IMR-90 (cell line): Measurements from ENCODE around the gene FNDC3B. TPM values are rescaled to one million over a fixed set of nuclear protein-coding genes. Genes with fewer than 3 reads are reported as not detected.

Experiments
- ATAC-seq: fragments of 200-7000 bp; cut with Tn5 transposase; 2 replicates; pipeline ENCODE4 v1.9.1; 2020; ENCODE audit warnings: low read depth, mild to moderate bottlenecking, moderate library complexity
- BruUV-seq: library from RNA; stranded (reverse); fragments of 400-500 nt; replicated peaks from 2 replicates; lab custom pipeline; 2021; lab: Mats Ljungman, UMichigan
- CTCF ChIA-PET: fragments of 300-600 bp; formaldehyde crosslinking; extraction: SDS; loops from one replicate; lab custom pipeline; 2021; ENCODE audit warnings: antibody characterized with exemption; lab: Yijun Ruan, JAX
- POLR2A ChIA-PET: fragments of 300-600 bp; sonication (Branson Sonifier 250); formaldehyde crosslinking; loops from one replicate; lab custom pipeline; 2022; ENCODE audit warnings: antibody characterized with exemption; ENCODE audit not compliant: unreplicated experiment; lab: Charles Lee
- DNase-seq: peaks from one replicate; pipeline ENCODE4 v3.0.0; 2013
- H2AFZ ChIP-seq: replicated peaks from 2 replicates; pipeline ENCODE3; 2013; ENCODE audit warnings: low read length, mild to moderate bottlenecking; ENCODE audit not compliant: poor library complexity
- H2AK5ac ChIP-seq: 2 replicates; pipeline ENCODE4 v1.6.1; 2013; ENCODE audit warnings: low read depth, low read length, inconsistent platforms
- H2AK9ac ChIP-seq: replicated peaks from 2 replicates; pipeline ENCODE3; 2013; ENCODE audit warnings: mild to moderate bottlenecking, low read depth, low read length, moderate library complexity; ENCODE audit not compliant: poor library complexity
- H2BK120ac ChIP-seq: 2 replicates; pipeline ENCODE4 v1.6.1; 2013; ENCODE audit warnings: low read depth, low read length, inconsistent platforms
- H2BK15ac ChIP-seq: 3 replicates; pipeline ENCODE4 v1.6.1; 2013; ENCODE audit warnings: low read depth, low read length, inconsistent platforms
- H2BK20ac ChIP-seq: 2 replicates; pipeline ENCODE4 v1.6.1; 2013; ENCODE audit warnings: low read depth, mild to moderate bottlenecking, inconsistent platforms, low read length, moderate library complexity
- H2BK5ac ChIP-seq: 2 replicates; pipeline ENCODE4 v1.6.1; 2013; ENCODE audit warnings: mild to moderate bottlenecking, low read depth, low read length, inconsistent platforms; ENCODE audit not compliant: poor library complexity, severe bottlenecking
- H3K14ac ChIP-seq: replicated peaks from 2 replicates; pipeline ENCODE4 v1.6.1; 2013; ENCODE audit warnings: low read depth, low read length, inconsistent platforms
- H3K18ac ChIP-seq: 2 replicates; pipeline ENCODE4 v1.6.1; 2013; ENCODE audit warnings: low read depth, low read length, control low read depth
- H3K23ac ChIP-seq: 2 replicates; pipeline ENCODE4 v1.6.1; 2013; ENCODE audit warnings: low read depth, low read length, inconsistent platforms
- H3K27ac ChIP-seq: 2 replicates; pipeline ENCODE4 v1.5.1; 2013; ENCODE audit warnings: mild to moderate bottlenecking, control low read depth, low read length; ENCODE audit not compliant: insufficient read depth
- H3K27me3 ChIP-seq: 2 replicates; pipeline ENCODE4 v1.6.1; 2013; ENCODE audit warnings: low read length; ENCODE audit not compliant: control insufficient read depth, insufficient read depth
- H3K36me3 ChIP-seq: 2 replicates; pipeline ENCODE4 v1.6.1; 2013; ENCODE audit warnings: low read length, mixed read lengths; ENCODE audit not compliant: control insufficient read depth, insufficient read depth
- H3K4ac ChIP-seq: 2 replicates; pipeline ENCODE4 v1.6.1; 2013; ENCODE audit warnings: low read depth, low read length, inconsistent platforms
- H3K4me1 ChIP-seq: 2 replicates; pipeline ENCODE4 v1.6.1; 2013; ENCODE audit warnings: low read length, mixed read lengths; ENCODE audit not compliant: control insufficient read depth, insufficient read depth
- H3K4me2 ChIP-seq: 2 replicates; pipeline ENCODE4 v1.6.1; 2013; ENCODE audit warnings: low read depth, mild to moderate bottlenecking, control low read depth, low read length, moderate library complexity
- H3K4me3 ChIP-seq: 2 replicates; pipeline ENCODE4 v1.5.1; 2013; ENCODE audit warnings: low read depth, mild to moderate bottlenecking, control low read depth, low read length, moderate library complexity; ENCODE audit not compliant: insufficient read depth
- H3K56ac ChIP-seq: 2 replicates; pipeline ENCODE4 v1.6.1; 2013; ENCODE audit warnings: low read length, inconsistent platforms; ENCODE audit not compliant: insufficient read depth; ENCODE audit errors: extremely low read depth
- H3K79me1 ChIP-seq, 2 experiments: 2 replicates each; pipeline ENCODE4 v1.6.1; 2013; ENCODE audit warnings: low read length in 2 of 2, inconsistent platforms in 1 of 2, low read depth in 1 of 2
- H3K9ac ChIP-seq: 2 replicates; pipeline ENCODE4 v1.6.1; 2013; ENCODE audit warnings: low read depth, low read length, control low read depth
- H3K9me1 ChIP-seq: 2 replicates; pipeline ENCODE4 v1.6.1; 2013; ENCODE audit warnings: low read length, inconsistent platforms; ENCODE audit not compliant: insufficient read depth
- H3K9me3 ChIP-seq: 2 replicates; pipeline ENCODE4 v1.6.1; 2013; ENCODE audit warnings: low read length; ENCODE audit not compliant: control insufficient read depth, insufficient read depth
- H4K20me1 ChIP-seq: 2 replicates; pipeline ENCODE4 v1.6.1; 2013; ENCODE audit warnings: low read length, inconsistent platforms; ENCODE audit not compliant: insufficient read depth
- H4K5ac ChIP-seq: 2 replicates; pipeline ENCODE4 v1.6.1; 2013; ENCODE audit warnings: mild to moderate bottlenecking, low read depth, low read length, control low read depth
- H4K8ac ChIP-seq, 2 experiments: 2 replicates each; pipeline ENCODE4 v1.6.1; 2013; ENCODE audit warnings: low read depth in 2 of 2, low read length in 2 of 2, control low read depth in 1 of 2, inconsistent platforms in 1 of 2
- H4K91ac ChIP-seq: 2 replicates; pipeline ENCODE4 v1.6.1; 2013; ENCODE audit warnings: low read depth, low read length, inconsistent platforms; ENCODE audit not compliant: insufficient read depth
- FOS ChIP-seq: fragments of 150-350 bp; IDR thresholded peaks from 2 replicates; pipeline ENCODE4 v1.6.1; 2016; ENCODE audit warnings: low read depth, low read length
- MAFK ChIP-seq: IDR thresholded peaks from 2 replicates; pipeline ENCODE4 v1.6.1; 2012; ENCODE audit warnings: low read depth, low read length, improper control_type of control experiment
- MAZ ChIP-seq: IDR thresholded peaks from 2 replicates; pipeline ENCODE4 v1.6.1; 2012; ENCODE audit warnings: low read depth, mild to moderate bottlenecking, low read length, improper control_type of control experiment, moderate library complexity, borderline replicate concordance
- RFX5 ChIP-seq: IDR thresholded peaks from 2 replicates; pipeline ENCODE4 v1.8.0; 2012; ENCODE audit warnings: low read depth, mild to moderate bottlenecking, low read length, moderate library complexity
- WGBS, 2 experiments: methylation state at CpG; one replicate each; pipeline versions ENCODE4 v1.1.5 to v1.1.7; 2013; ENCODE audit warnings: missing lambda C conversion rate in 2 of 2; ENCODE audit not compliant: insufficient read length in 1 of 2; ENCODE audit errors: extremely low coverage in 2 of 2; 5-methylcytosine and 5-hydroxymethylcytosine counted together
- dilution Hi-C: fragments of 300-500 bp; cut with HindIII; formaldehyde crosslinking; loops from one replicate; pipeline ENCODE4 v1.14.3; 2018; ENCODE audit warnings: low sequenced_read_pairs; ENCODE audit not compliant: unreplicated experiment
- in situ Hi-C: fragments of 300-500 bp; cut with MboI; formaldehyde crosslinking; loops from 3 replicates; pipeline ENCODE4 v1.14.3; 2019; ENCODE audit warnings: low sequenced_read_pairs, inconsistent platforms, mixed read lengths
- intact Hi-C: fragments of 100-400 bp; cut with micrococcal nuclease; formaldehyde crosslinking; loops from 2 replicates; pipeline ENCODE4 v1.10.0; 2022
- polyA plus RNA-seq, 3 experiments: library from polyadenylated mRNA; depleted of rRNA; stranded (reverse); fragments of >200 nt; gene quantifications; 2 replicates each; pipeline ENCODE4 v1.2.3, GENCODE V29; 2012; ENCODE audit warnings: low replicate concordance in 1 of 3
- total RNA-seq: library from RNA; depleted of rRNA; stranded (reverse); fragments of >200 nt; gene quantifications from 2 replicates; pipeline ENCODE4 v1.2.3, GENCODE V29; 2012

The FNDC3B gene
- total and polyA plus RNA-seq, 2 of the 4 experiments (the other 2 are of a cell fraction) = 23.9 to 150 TPM

GRCh38 chr3:172229462-172229861, 190.1 kb downstream of the FNDC3B start:
- no peak overlapping the region for H2AFZ ChIP-seq
- H3K14ac ChIP-seq = no peak overlapping the region
- ChIA-PET POLR2A (no interaction called here), CTCF (no interaction called here)
- H2AK5ac ChIP-seq = no peak overlapping the region
- peaks cover 17% of the 10 kb centered on the region for H3K36me3 ChIP-seq
- H4K20me1 ChIP-seq = peaks cover 44% of the 10 kb centered on the region
- no peak overlapping the region for H3K4me2 ChIP-seq
- H3K9ac ChIP-seq = no peak overlapping the region
- no peak overlapping the region for H3K4me3 ChIP-seq
- TF ChIP-seq MAFK (no peak), FOS (no peak), RFX5 (no peak), MAZ (no peak)
- H3K9me3 ChIP-seq = no peaks in the 10 kb centered on the region
- H2AK9ac ChIP-seq = no peak overlapping the region
- H3K79me1 ChIP-seq = peaks cover 39 to 68% of the 10 kb centered on the region in 2 experiments
- no peak overlapping the region for H2BK15ac ChIP-seq
- no peak overlapping the region for H3K4ac ChIP-seq
- no TSS peak for BruUV-seq
- H3K18ac ChIP-seq = no peak overlapping the region
- H3K56ac ChIP-seq = no peak overlapping the region
- H2BK20ac ChIP-seq = no peak overlapping the region
- in situ Hi-C loops = no loop called here
- ATAC-seq (no peak), DNase-seq (no peak)
- no peak overlapping the region for H2BK5ac ChIP-seq
- no peak overlapping the region for H4K5ac ChIP-seq
- peaks cover 3% of the 10 kb centered on the region for H3K4me1 ChIP-seq
- H3K23ac ChIP-seq = no peak overlapping the region
- no peaks in the 10 kb centered on the region for H3K27me3 ChIP-seq
- H2BK120ac ChIP-seq = no peak overlapping the region
- H3K9me1 ChIP-seq = peaks cover 17% of the 10 kb centered on the region
- H4K8ac ChIP-seq = no peak overlapping the region
- intact Hi-C loops = no loop called here
- H3K27ac ChIP-seq = no peak overlapping the region
- dilution Hi-C loops = no loop called here
- H4K91ac ChIP-seq = no peak overlapping the region
- WGBS, 2 experiments = no CpG with 5 or more reads among the region's 1 CpG
